GM10266 (cell line): ENCODE data around the gene ZNF460.
A peak's percentile ranks its signal among the peaks of the same experiment; 100 is the strongest.

Experiments
- DNase-seq: peaks from one replicate; pipeline ENCODE4 v3.0.0; 2012; ENCODE audit errors: extremely low spot score
- TF ChIP-seq, protein P1 (sequence below): IDR thresholded peaks from 2 replicates; pipeline ENCODE4 v1.5.1; 2012; ENCODE audit warnings: mild to moderate bottlenecking, low read depth; ENCODE audit not compliant: control insufficient read depth, insufficient read depth; ENCODE audit errors: missing control alignments

The ZNF460 gene

DNA sequence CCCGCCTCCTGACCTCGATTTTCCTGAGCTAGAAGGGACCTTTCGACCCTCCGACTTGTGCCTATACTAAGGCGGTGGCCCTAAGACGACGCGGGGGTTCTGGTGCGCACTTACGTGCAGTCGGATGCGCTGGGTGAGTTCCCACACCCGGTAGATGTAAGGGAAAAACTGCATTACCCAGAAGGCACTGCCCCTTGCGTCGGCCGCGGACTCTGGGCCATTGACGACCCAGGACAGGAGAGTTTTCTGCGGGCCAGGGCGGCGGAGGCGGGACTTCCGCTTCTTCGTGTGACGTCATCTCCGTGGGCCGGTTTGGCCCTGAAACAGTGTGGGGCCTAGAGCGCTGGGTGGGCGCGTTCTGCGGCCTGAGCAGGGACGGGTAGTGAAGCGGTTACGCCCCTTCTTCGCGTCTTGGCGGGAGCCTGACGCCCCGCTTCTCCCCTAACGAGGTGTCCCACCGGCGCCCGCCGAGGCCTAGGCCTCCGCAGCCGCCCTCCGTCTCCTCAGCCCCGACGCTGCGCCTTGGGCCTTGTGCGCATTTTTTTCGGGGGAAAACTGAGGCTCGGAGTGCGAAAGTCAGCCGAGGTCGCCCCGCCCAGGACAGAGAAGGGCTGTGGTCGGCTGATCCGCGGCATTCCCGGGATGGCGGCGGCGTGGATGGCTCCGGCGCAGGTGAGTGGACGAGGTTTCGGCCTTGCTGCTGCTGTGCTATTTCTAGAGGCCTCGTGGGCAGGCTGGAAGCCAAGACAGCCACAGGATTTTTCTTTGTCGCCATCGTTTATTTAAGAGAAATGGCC, at the start of gene ZNF460:
Gene ZNF460 (plus strand): TSS at position 321 of the 797 bp plus-strand sequence. CDS start 322 bp downstream, at position 643.
- peak; percentile 88 for DNase-seq
- TF ChIP-seq, protein P1, sequence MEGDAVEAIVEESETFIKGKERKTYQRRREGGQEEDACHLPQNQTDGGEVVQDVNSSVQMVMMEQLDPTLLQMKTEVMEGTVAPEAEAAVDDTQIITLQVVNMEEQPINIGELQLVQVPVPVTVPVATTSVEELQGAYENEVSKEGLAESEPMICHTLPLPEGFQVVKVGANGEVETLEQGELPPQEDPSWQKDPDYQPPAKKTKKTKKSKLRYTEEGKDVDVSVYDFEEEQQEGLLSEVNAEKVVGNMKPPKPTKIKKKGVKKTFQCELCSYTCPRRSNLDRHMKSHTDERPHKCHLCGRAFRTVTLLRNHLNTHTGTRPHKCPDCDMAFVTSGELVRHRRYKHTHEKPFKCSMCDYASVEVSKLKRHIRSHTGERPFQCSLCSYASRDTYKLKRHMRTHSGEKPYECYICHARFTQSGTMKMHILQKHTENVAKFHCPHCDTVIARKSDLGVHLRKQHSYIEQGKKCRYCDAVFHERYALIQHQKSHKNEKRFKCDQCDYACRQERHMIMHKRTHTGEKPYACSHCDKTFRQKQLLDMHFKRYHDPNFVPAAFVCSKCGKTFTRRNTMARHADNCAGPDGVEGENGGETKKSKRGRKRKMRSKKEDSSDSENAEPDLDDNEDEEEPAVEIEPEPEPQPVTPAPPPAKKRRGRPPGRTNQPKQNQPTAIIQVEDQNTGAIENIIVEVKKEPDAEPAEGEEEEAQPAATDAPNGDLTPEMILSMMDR = no peak

DNA sequence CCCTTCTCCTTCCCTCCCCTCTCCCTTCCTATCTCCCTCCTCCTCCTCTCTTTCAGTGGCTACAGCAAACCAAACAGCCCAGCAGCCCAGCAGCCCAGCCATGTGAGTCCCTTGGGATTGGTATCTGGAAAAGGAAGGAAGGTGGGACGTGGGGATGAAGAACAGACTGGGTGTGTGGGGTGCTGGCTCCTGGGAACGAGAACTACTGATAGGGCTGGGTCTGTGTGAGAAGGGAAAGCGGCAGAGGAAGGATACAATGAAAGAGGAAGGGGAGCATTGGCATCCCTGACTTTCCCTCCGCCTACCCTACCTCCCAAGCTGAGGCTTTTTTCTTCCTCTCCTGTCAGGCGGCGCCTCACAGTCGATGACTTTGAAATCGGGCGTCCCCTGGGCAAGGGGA, 48.6 kb upstream of the ZNF460 start:
- TF ChIP-seq, protein P1 = no peak
- DNase-seq = no peak

DNA sequence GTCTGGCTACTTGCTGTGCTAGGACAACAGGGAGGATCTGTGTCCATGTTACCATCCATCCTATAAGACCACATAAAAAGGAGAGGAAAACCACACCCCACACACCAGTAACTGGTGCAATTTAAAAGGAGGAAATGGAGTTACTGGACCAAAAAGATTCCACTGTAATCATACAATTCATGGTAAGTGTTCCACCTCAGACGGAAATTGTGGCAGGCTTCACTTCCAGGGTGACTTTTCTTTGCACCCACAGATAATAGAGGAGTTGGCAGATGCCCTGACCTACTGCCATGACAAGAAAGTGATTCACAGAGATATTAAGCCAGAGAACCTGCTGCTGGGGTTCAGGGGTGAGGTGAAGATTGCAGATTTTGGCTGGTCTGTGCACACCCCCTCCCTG, 47.1 kb upstream of the ZNF460 start:
- no peak for DNase-seq
- TF ChIP-seq, protein P1 = no peak

DNA sequence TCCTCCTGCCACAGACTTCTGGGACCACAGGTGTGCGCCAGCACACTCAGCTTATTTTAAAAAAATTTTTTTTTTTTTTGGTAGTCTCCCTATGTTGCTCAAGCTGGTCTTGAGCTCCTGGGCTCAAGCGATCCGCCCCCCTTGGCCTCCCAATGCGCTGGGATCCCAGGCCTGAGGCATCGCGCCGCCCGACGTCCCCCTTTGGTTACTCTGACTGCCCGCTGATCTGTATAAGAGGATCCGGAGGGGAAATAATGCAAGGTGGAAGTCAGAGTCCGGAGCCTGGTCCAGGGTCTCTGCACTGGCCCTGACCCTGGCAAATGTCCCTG, 40.3 kb upstream of the ZNF460 start:
- TF ChIP-seq, protein P1 = no peak
- DNase-seq = no peak

DNA sequence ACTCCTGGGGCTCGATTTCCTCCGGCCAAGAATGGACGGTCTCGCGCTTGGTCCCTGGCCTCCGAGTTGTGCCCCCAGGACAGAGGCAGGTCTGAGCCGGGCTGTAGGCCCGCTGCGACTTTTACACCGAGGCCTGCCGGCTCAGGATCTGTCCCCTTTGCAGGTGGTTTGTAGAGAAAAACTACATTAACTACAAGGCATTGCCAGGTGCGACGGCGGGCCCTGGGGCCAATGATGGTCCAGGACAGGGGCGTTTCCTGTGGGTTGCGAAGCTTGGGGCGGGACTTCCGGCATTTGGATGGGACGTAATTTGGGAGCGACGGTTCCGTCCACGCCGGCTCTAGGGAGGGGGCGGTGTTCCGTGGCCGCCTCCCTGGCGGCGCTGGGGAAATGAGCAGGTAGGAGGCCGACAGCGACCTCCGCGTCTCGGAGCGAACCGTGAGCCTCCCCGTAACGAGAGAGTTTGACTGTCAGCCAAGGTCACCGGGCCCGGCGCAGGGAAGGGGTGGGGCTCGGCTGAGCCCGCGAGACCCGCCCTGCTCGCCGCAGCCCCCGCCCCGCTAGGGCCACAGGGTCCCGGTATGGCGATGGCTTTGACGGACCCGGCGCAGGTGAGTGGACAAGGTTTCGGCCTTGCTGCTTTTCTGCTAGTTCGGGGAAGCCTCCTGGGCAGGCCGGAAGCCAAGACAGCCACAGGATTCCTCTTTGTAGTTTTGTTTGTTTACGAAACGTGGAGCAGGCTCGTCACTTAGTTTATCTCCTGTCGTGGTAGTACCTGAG, 39.8 kb upstream of the ZNF460 start, which contains the start of gene ZNF805:
Gene ZNF805 (plus strand): TSS at position 322 of the 780 bp plus-strand sequence. CDS start 260 bp downstream, at position 582.
- TF ChIP-seq, protein P1 = no peak

DNA sequence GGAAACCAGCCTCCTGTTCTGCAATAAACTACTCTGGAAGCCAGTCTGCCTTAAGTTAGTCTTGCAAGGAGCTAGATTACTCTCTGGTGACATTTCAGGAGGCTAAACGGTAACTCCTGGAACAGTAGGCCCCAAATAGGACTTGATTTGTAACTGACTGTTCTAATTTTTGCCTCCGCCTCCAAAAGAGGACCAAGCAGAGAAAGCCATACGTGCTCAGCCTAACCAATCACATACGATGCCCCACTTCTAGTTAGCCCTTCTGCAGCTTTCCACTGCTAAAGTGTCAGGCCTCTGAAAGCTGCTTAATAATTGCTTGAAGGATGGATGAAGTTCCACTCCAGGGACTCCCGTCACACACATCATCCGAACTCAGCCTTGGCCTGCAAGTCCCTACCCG, 39.1 kb upstream of the ZNF460 start:
- TF ChIP-seq, protein P1 = no peak
- no peak for DNase-seq

More for the DNA sequence above, 39.8 kb upstream of the ZNF460 start, which contains the start of gene ZNF805:
- DNase-seq = peak; percentile 95

DNA sequence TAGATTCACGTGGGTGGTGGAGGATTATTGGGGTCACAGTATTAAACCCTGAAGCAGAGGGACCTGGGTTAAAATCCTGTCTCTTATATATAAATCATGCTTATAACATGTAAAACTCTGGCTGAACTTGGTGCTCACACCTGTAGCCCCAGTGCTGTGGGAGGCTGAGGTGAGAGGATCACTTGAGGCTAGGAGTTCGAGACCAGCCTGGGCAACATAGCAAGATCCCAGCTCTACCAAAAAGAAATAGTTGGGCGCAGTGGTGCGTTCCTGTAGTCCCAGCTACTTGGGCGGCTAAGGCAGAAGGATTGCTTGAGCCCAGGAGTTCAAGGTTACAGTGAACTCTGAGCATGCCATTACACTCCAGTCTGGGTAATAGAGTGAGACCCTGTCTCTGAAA, 37.5 kb upstream of the ZNF460 start:
- TF ChIP-seq, protein P1 = no peak
- DNase-seq = no peak
